Trophoblast cell (in vitro differentiated cells and primary cell): ENCODE measurements around the gene PRLH.

Experiments
- DNase-seq, 2 donors: peaks; one replicate each; pipeline ENCODE4 v3.0.0-alpha.2; 2016
- H2AFZ ChIP-seq: 2 replicates; pipeline ENCODE4 v1.6.1; 2013; ENCODE audit warnings: low read length, moderate library complexity, mild to moderate bottlenecking; ENCODE audit not compliant: insufficient read depth, poor library complexity
- H2AK5ac ChIP-seq: 2 replicates; pipeline ENCODE4 v1.6.1; 2013; ENCODE audit warnings: mild to moderate bottlenecking, low read length
- H2BK120ac ChIP-seq: 2 replicates; pipeline ENCODE4 v1.6.1; 2013; ENCODE audit warnings: low read length, mild to moderate bottlenecking, moderate library complexity; ENCODE audit not compliant: insufficient read depth, poor library complexity
- H2BK12ac ChIP-seq: 2 replicates; pipeline ENCODE4 v1.6.1; 2013; ENCODE audit warnings: mild to moderate bottlenecking, low read length, moderate library complexity
- H2BK5ac ChIP-seq: 2 replicates; pipeline ENCODE4 v1.6.1; 2013; ENCODE audit warnings: low read length, low read depth, moderate library complexity, mild to moderate bottlenecking; ENCODE audit not compliant: poor library complexity
- H3K14ac ChIP-seq: 2 replicates; pipeline ENCODE4 v1.6.1; 2013; ENCODE audit warnings: mild to moderate bottlenecking, low read length
- H3K18ac ChIP-seq: 2 replicates; pipeline ENCODE4 v1.6.1; 2013; ENCODE audit warnings: mild to moderate bottlenecking, low read length
- H3K23ac ChIP-seq: 2 replicates; pipeline ENCODE4 v1.6.1; 2013; ENCODE audit warnings: low read length
- H3K27ac ChIP-seq: 2 replicates; pipeline ENCODE4 v1.5.1; 2013; ENCODE audit warnings: low read depth, mild to moderate bottlenecking, inconsistent platforms, low read length, moderate library complexity
- H3K27me3 ChIP-seq: 2 replicates; pipeline ENCODE4 v1.6.1; 2013; ENCODE audit warnings: inconsistent platforms, mild to moderate bottlenecking, low read length, moderate library complexity; ENCODE audit not compliant: insufficient read depth
- H3K36me3 ChIP-seq, 2 experiments: 1 replicate in 1 of 2; 2 replicates in 1 of 2; pipeline ENCODE4 v1.6.1; 2013; ENCODE audit warnings: low read length in 2 of 2, mild to moderate bottlenecking in 2 of 2, moderate library complexity in 1 of 2; ENCODE audit not compliant: insufficient read depth in 2 of 2, control insufficient read depth in 1 of 2
- H3K4ac ChIP-seq: 2 replicates; pipeline ENCODE4 v1.6.1; 2013; ENCODE audit warnings: low read depth, mild to moderate bottlenecking, low read length, moderate library complexity
- H3K4me1 ChIP-seq, 2 experiments: 1 replicate in 1 of 2; 2 replicates in 1 of 2; pipeline ENCODE4 v1.6.1; 2013; ENCODE audit warnings: low read length in 2 of 2, mild to moderate bottlenecking in 2 of 2, moderate library complexity in 1 of 2; ENCODE audit not compliant: insufficient read depth in 2 of 2, control insufficient read depth in 1 of 2
- H3K4me2 ChIP-seq: 2 replicates; pipeline ENCODE4 v1.6.1; 2013; ENCODE audit warnings: inconsistent platforms, mild to moderate bottlenecking, low read length, moderate library complexity
- H3K4me3 ChIP-seq: 2 replicates; pipeline ENCODE4 v1.5.1; 2013; ENCODE audit warnings: mild to moderate bottlenecking, low read depth, low read length, inconsistent platforms
- H3K79me1 ChIP-seq: one replicate; pipeline ENCODE4 v1.6.1; 2013; ENCODE audit warnings: low read length
- H3K79me2 ChIP-seq: 2 replicates; pipeline ENCODE4 v1.6.1; 2013; ENCODE audit warnings: low read length, mild to moderate bottlenecking; ENCODE audit not compliant: control insufficient read depth, insufficient read depth, poor library complexity
- H3K9ac ChIP-seq: 2 replicates; pipeline ENCODE4 v1.6.1; 2013; ENCODE audit warnings: mild to moderate bottlenecking, low read length
- H3K9me3 ChIP-seq: 2 replicates; pipeline ENCODE4 v1.6.1; 2013; ENCODE audit warnings: low read depth, mild to moderate bottlenecking, control low read depth, inconsistent platforms, low read length; ENCODE audit not compliant: insufficient read depth
- H4K12ac ChIP-seq: 2 replicates; pipeline ENCODE4 v1.6.1; 2013; ENCODE audit warnings: low read depth, mild to moderate bottlenecking, low read length, moderate library complexity
- H4K8ac ChIP-seq: 2 replicates; pipeline ENCODE4 v1.6.1; 2013; ENCODE audit warnings: low read depth, mild to moderate bottlenecking, low read length, moderate library complexity
- H4K91ac ChIP-seq: one replicate; pipeline ENCODE4 v1.6.1; 2013; ENCODE audit warnings: low read depth, mild to moderate bottlenecking, low read length, moderate library complexity
- WGBS: extraction: QIAGEN DNeasy Blood & Tissue Kit; methylation state at CpG from one replicate; pipeline ENCODE4 v1.1.7; 2013; ENCODE audit warnings: missing lambda C conversion rate; ENCODE audit not compliant: insufficient read length, insufficient coverage; ENCODE audit errors: extremely low coverage; 5-methylcytosine and 5-hydroxymethylcytosine counted together

Gene PRLH

DNA sequence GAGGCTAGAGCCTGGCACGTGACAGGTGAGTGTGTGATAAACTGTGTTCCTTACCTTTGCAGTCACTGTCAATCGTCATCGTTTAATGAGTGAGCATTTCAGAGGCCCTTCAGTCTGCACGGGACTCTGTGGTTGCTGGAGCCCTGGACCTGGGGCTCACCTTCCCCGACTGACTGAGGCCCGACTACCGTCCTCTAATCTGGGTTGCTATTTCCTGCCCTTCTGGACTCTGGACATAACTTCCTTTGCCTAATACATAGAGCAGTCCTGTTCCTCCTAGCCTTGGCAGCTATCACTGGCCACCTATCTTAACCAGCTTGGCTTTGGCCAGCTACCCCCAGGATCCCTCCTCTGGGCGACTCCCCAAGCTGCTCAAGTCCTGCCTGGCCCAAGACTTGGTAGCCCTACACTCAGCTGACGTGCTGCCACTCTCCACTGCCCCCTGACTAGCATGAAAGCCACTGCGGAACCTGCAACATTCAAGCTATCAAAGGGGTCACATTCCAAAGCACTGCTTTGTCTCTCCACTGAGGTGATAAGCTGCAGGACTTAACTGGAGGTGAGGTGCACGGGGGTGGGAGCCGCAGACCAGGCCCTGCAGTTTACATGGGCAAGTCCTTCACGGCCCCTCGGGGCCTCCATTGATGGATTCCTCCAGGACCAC is 35.2 kb downstream of the PRLH start:
- no CpG with 5 or more reads among the region's 14 CpGs for WGBS

DNA sequence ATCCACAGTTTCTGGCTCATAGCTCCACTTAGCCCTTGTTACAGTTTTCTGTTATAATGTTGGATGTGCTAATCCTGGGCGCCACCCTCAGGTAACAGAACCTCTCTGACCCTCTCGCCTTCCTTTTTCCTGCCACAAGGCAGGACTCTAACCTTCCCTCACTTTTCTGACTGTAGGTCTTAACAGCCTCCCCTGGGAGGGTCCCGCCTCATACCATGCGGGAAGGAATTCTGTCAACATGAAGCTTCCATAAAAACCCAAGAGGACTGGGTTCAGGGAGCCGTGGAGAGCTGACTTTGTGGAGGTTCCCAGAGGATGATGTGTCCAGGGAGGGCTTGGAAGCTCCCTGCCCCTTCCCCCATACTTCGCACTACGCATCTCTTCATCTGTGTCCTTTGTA is 36.0 kb downstream of the PRLH start:
- H3K27ac ChIP-seq, result no peak overlapping the region
- H3K18ac ChIP-seq, result no peak overlapping the region
- no peak overlapping the region for H2BK12ac ChIP-seq
- DNase-seq, result no peak
- no peaks in the 10 kb centered on the region for H3K79me2 ChIP-seq
- H2AK5ac ChIP-seq, result no peak overlapping the region
- H3K4me3 ChIP-seq, result no peak overlapping the region
- no peak overlapping the region for H2BK120ac ChIP-seq
- peaks cover 17 to 22% of the 10 kb centered on the region in 2 experiments for H3K4me1 ChIP-seq
- no peak overlapping the region for H4K91ac ChIP-seq
- no CpG with 5 or more reads among the region's 7 CpGs for WGBS
- H3K9ac ChIP-seq, result no peak overlapping the region
- peaks cover 2% of the 10 kb centered on the region for H3K9me3 ChIP-seq
- no peak overlapping the region for H3K4ac ChIP-seq
- H4K12ac ChIP-seq, result no peak overlapping the region
- H2BK5ac ChIP-seq, result no peak overlapping the region
- H2AFZ ChIP-seq, result no peak overlapping the region
- peaks cover 2% of the 10 kb centered on the region for H3K79me1 ChIP-seq
- no peak overlapping the region for H3K4me2 ChIP-seq
- H3K23ac ChIP-seq, result no peak overlapping the region
- no peak overlapping the region for H3K14ac ChIP-seq
- H4K8ac ChIP-seq, result no peak overlapping the region
- no peaks in the 10 kb centered on the region for H3K27me3 ChIP-seq
- no peaks in the 10 kb centered on the region for H3K36me3 ChIP-seq

More for the DNA sequence above, 35.2 kb downstream of the PRLH start:
- H3K9ac ChIP-seq, result no peak overlapping the region
- H2AFZ ChIP-seq, result no peak overlapping the region
- H2BK12ac ChIP-seq, result no peak overlapping the region
- no peak overlapping the region for H2AK5ac ChIP-seq
- peak overlapping the region; percentile 23 for H4K91ac ChIP-seq
- no peak overlapping the region for H3K18ac ChIP-seq
- no peak overlapping the region for H2BK5ac ChIP-seq
- H3K27me3 ChIP-seq, result no peaks in the 10 kb centered on the region
- peaks cover 17 to 22% of the 10 kb centered on the region in 2 experiments for H3K4me1 ChIP-seq
- no peak overlapping the region for H3K27ac ChIP-seq
- DNase-seq, result no peak
- no peak overlapping the region for H2BK120ac ChIP-seq
- H3K23ac ChIP-seq, result no peak overlapping the region
- H3K4me2 ChIP-seq, result no peak overlapping the region
- no peak overlapping the region for H4K8ac ChIP-seq
- peaks cover 2% of the 10 kb centered on the region for H3K9me3 ChIP-seq
- no peak overlapping the region for H3K4ac ChIP-seq
- H4K12ac ChIP-seq, result no peak overlapping the region
- no peaks in the 10 kb centered on the region for H3K36me3 ChIP-seq
- no peaks in the 10 kb centered on the region for H3K79me2 ChIP-seq
- H3K79me1 ChIP-seq, result peaks cover 2% of the 10 kb centered on the region
- no peak overlapping the region for H3K14ac ChIP-seq
- H3K4me3 ChIP-seq, result no peak overlapping the region

DNA sequence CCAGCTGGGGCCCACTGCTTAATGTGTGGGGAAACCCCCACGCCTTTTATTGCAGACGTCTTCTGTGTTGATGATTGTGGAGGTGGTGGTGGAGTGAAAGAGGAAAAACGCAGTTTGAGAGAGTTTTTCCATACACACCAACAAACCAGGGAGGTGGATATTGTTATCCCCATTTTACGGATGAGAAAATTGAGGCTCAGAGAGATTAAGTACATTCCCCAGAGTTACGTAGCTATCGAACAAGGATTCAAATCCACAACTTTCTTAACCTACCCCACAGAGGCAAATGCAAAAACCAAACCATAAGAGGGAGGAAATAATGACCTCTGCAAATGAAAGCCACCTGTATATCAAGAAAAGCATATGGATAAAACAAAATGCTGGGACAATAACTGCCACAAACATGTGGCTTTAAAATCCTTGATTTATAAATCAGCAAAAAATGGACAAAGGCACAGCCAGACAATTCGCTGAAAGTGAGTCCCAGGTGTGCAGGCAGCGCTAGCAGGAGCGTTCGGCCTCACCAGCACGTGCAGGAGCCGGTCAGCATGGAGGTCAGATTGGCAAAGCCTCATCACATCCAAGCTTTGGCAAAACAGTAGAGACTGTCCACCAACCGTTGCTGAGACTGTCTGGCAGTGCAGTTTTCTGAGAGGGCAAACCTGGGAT is 36.8 kb downstream of the PRLH start:
- Histone ChIP-seq H4K12ac (no peak overlapping the region), H3K36me3 (no peaks in the 10 kb centered on the region), H3K14ac (no peak overlapping the region), H2BK120ac (no peak overlapping the region), H3K9ac (no peak overlapping the region), H3K9me3 (peaks cover 4% of the 10 kb centered on the region), H3K4me2 (no peak overlapping the region), H3K4ac (no peak overlapping the region), H3K27ac (no peak overlapping the region), H2AFZ (no peak overlapping the region), H3K23ac (no peak overlapping the region), H3K4me1 (peaks cover 17 to 22% of the 10 kb centered on the region in 2 experiments), H4K91ac (no peak overlapping the region), H4K8ac (no peak overlapping the region), H3K27me3 (no peaks in the 10 kb centered on the region), H3K79me2 (no peaks in the 10 kb centered on the region), H2AK5ac (no peak overlapping the region), H2BK5ac (no peak overlapping the region), H3K4me3 (no peak overlapping the region), H3K79me1 (peaks cover 2% of the 10 kb centered on the region), H2BK12ac (no peak overlapping the region), H3K18ac (no peak overlapping the region)
- DNase-seq, result no peak
- no CpG with 5 or more reads among the region's 13 CpGs for WGBS

DNA sequence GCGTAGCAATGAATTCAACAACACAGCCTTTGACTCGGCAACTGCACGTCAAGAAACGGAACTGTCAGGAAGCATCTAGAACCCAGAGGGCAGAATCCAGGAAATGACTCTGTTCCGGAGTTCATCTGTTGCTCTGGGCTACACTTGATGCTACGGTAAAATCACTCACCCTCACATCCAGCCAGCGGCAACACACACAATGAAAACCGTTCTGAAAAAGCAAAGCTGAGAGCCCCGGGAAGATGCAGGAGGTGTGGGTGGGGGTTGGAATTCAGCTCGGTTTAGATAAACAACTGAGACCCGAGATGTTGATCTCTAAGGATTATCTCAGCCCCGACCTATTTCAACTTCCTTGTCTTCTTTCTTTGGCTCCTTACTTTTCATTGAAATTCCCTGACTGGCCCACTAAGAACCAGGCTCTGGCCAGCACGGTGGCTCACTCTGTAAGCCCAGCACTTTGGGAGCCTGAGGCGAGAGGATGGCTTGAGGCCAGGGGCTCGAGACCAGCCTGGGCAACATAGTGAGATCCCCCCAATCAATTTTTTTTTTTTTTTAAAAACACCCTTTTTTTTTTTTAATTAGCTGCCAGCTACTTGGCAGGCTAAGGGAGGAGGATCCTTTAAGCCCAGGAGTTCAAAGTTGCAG is 37.5 kb downstream of the PRLH start:
- H2AK5ac ChIP-seq, result no peak overlapping the region
- no peak overlapping the region for H4K8ac ChIP-seq
- H3K4me2 ChIP-seq, result no peak overlapping the region
- H4K12ac ChIP-seq, result no peak overlapping the region
- H3K27ac ChIP-seq, result no peak overlapping the region
- no peaks in the 10 kb centered on the region for H3K79me2 ChIP-seq
- H3K79me1 ChIP-seq, result peaks cover 2% of the 10 kb centered on the region
- no peak overlapping the region for H2BK5ac ChIP-seq
- no peak overlapping the region for H4K91ac ChIP-seq
- DNase-seq, result no peak
- peaks cover 4% of the 10 kb centered on the region for H3K9me3 ChIP-seq
- no peaks in the 10 kb centered on the region for H3K27me3 ChIP-seq
- no peaks in the 10 kb centered on the region for H3K36me3 ChIP-seq
- H2BK12ac ChIP-seq, result no peak overlapping the region
- no peak overlapping the region for H3K23ac ChIP-seq
- H3K4ac ChIP-seq, result no peak overlapping the region
- WGBS, result no CpG with 5 or more reads among the region's 15 CpGs
- H2BK120ac ChIP-seq, result no peak overlapping the region
- no peak overlapping the region for H3K18ac ChIP-seq
- H2AFZ ChIP-seq, result no peak overlapping the region
- no peak overlapping the region for H3K4me3 ChIP-seq
- peaks cover 17 to 22% of the 10 kb centered on the region in 2 experiments for H3K4me1 ChIP-seq
- no peak overlapping the region for H3K14ac ChIP-seq
- H3K9ac ChIP-seq, result no peak overlapping the region
